Esophagus muscularis mucosa (tissue), 3 donors: ENCODE data around the gene IRF2BP2.

Source experiments
- POLR2A ChIP-seq: fragments of 450-650 bp; IDR thresholded peaks from one replicate; pipeline ENCODE4 v1.6.1; 2017; ENCODE audit warnings: antibody characterized with exemption, moderate library complexity, mild to moderate bottlenecking, low read depth
- TF ChIP-seq, protein P1 (sequence below), 3 experiments: fragments of 200-600 bp in 2 of 3; fragments of 450-650 bp in 1 of 3; sonication (generic) in 2 of 3; IDR thresholded peaks; one replicate each; pipeline ENCODE4 v1.5.1; 2017 to 2019; ENCODE audit warnings: antibody characterized with exemption in 3 of 3, mild to moderate bottlenecking in 2 of 3, moderate library complexity in 1 of 3

DNA sequence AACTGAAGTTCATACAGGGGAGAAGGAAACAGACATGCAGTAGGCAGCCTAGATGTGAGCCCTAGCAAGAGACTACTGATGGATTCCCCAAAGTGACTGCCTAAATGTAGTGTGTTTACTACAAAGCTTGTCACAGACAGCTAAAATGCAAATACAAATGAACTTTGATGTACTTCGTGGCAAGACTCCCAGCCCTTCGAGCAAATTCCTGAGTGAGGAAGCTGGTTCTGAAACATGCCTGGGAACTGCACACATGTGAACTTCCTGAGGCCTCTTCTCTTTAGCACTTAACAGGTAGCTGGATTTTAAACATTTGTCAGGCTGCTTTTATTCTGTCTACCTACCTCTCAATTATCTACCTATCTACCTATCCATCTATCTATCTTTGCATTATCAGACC is 6.7 kb upstream of the IRF2BP2 start:
- TF ChIP-seq, protein P1, sequence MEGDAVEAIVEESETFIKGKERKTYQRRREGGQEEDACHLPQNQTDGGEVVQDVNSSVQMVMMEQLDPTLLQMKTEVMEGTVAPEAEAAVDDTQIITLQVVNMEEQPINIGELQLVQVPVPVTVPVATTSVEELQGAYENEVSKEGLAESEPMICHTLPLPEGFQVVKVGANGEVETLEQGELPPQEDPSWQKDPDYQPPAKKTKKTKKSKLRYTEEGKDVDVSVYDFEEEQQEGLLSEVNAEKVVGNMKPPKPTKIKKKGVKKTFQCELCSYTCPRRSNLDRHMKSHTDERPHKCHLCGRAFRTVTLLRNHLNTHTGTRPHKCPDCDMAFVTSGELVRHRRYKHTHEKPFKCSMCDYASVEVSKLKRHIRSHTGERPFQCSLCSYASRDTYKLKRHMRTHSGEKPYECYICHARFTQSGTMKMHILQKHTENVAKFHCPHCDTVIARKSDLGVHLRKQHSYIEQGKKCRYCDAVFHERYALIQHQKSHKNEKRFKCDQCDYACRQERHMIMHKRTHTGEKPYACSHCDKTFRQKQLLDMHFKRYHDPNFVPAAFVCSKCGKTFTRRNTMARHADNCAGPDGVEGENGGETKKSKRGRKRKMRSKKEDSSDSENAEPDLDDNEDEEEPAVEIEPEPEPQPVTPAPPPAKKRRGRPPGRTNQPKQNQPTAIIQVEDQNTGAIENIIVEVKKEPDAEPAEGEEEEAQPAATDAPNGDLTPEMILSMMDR (IDR thresholded peaks at IDR 0.05), result no peak
- no peak for TF ChIP-seq POLR2A
